A204.1 (cell line): ENCODE measurements around the gene COL7A1.
"Not testable (repeated sequence)": the region's sequence is repeated elsewhere in the genome, so short reads cannot be mapped to it uniquely, and the experiment has no call there.

Source experiments
- FAIRE-seq: peaks from 2 replicates; lab custom pipeline; 2012; peaks lifted over from hg19 to GRCh38; lab: Jason Lieb, UNC

The COL7A1 gene

DNA sequence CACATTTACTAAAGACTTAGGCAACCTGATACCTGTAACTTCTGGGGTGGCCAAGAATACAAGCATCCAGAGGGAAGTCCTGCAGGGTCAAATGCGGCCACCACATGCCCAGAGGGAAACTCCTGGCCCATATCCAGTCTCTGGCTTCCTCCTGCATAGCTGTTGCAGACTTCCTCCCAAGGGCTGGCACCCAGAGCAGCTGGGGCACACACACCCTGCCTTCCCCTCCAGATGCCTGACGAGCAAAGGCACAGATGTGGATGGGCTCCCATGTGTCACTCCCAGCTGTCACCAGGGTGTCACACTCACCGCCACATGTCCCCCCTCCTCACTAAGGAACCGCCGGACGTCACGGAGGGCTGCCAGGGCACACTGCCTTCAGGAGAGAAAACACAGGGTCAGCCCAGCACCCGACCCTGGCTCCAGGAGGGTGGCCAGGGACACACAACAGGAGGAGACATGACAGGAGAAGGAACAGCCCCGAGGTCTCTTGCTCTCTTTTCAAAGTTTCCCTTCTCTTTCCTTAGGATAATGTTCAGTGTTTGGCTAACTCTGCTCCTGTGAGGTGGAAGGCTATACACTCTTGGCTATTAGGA, 51.8 kb downstream of the COL7A1 start:
- no peak for FAIRE-seq

DNA sequence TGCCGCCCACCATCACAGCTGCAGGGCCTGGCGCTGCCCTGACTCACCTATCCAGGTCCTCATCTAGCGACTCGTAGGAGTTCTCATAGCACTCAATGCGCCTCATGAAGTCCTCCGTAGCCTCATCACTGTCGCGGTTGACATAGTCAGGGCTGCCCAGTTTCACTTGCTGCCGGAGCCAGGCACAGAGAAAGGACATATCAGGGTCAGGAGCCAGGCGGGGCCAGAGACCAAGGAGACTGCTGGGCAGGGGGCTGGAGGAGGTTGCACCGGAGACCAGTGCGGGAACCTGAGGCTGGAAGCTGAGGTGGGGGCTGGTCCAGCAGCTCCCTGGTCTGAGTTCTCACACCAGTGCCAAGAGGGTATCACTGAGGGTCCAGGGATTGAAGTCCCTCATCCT, 56.7 kb downstream of the COL7A1 start:
- no peak for FAIRE-seq

DNA sequence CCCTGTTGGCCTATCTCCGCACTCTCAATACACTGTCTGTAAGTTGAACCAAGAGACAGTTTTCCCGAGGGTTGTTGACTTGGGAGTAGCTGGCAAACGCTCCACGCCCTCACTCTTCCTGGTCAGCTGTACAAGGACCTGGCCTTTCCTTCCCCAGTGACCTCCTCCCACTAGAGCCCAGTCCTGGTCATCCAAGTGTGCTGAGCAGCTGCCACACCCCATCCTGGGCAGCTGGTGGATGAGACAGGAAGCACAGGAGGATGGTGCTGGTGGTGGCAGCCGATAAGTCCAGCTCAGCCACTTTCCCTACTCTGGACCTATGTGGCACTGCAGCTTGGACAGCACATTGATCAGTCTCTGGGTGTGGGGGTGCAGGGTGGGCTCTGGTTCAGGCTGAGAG, 58.3 kb downstream of the COL7A1 start:
- no peak for FAIRE-seq

DNA sequence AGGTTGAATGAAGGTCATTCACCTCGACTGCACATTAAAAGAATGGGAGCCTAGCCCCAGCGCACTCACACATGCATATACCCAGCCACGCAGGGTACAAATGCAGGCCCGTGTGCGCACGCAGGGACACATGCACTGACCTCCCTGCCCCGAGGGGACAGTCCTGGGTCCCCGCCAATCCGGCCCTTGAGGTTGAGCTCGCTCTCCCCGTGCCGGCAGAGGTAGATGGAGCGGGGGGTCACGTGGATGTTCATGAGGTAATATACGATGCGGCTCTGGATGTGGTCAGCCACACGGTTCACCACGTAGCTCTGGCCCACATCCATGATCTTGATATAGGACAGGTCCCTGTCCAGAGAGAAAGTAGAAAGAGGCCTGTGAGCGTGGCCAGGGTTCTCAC, 59.0 kb downstream of the COL7A1 start:
- no peak for FAIRE-seq

DNA sequence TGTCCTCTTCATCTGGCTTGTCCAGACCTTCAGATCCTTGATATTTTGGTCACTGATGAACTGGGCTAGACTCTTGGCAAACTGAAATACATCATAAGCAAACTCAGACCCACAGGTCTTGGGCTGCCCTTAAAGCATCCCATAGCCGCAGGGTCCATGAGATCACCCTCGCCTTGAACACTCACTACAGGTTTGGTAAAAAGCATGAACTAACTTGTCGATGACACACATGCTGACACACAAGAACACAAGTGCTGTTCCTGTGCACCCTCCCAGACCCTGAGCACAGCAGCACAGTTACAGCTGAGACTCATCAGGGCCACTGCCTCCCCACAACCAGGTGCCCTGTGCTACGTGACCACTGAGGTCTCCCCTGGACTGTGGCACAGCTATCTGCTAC, 59.6 kb downstream of the COL7A1 start:
- no peak for FAIRE-seq

DNA sequence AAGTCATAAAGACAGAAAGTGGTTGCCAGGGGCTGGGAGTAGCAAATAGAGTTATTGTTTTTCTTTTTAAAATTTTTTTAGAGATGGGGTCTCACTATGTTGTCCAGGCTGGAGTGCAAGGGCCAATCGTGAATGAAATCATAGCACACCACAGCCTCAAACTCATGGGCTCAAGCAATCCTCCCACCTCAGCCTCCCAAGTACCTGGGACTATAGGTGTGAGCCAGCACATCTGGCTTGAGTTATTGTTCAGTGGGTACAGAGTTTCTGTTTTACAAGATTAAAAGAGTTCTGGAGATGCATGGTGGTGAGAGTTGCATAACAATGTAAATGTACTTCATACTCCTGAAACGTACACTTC, 62.2 kb downstream of the COL7A1 start:
- FAIRE-seq, result no peak

DNA sequence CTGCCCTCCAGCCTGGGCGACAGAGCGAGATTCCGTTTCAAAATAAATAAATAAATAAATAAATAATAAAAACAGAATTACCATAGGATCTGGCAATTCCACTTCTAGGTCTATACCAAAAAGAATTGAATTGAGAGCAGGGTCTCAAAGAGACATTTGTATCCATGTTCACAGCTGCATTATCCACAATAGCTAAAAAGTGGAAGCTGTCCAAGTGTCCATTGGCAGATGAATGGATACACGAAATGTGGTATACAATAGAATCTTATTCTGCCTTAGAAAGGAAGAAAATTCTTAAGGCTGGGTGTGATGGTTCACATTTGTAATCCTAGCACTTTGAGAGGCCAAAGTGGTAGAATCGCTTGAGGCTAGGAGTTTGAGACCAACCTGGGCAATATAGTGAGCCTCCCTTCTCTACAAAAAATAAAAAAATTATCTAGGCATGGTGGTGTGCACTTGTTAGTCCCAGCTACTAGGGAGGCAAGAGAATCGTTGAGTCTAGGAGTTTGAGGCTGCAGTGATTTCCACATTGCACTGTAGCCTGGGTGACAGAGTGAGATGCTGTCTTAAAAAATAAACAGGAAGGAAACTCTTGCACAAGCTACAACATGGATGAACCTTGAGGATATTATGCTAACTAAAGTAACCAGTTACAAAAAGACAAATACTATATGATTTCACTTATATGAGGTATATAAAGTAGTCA, 62.7 kb downstream of the COL7A1 start:
- FAIRE-seq, result no peak

DNA sequence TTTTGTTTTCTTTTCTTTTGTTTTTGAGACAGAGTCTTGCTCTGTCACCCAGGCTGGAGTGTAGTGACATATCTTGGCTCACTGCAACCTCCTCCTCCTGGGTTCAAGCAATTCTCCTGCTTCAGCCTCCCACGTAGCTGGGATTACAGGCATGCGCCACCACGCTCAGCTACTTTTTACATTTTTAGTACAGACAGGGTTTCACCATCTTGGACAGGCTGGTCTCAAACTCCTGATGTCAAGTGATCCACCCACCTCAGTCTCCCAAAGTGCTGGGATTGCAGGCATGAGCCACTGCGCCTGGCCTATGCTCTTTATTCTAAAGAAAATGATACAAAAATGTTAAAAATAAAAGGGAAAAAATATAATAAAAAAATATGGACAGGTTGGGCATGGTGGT, 64.4 kb downstream of the COL7A1 start:
- not testable (repeated sequence) for FAIRE-seq

DNA sequence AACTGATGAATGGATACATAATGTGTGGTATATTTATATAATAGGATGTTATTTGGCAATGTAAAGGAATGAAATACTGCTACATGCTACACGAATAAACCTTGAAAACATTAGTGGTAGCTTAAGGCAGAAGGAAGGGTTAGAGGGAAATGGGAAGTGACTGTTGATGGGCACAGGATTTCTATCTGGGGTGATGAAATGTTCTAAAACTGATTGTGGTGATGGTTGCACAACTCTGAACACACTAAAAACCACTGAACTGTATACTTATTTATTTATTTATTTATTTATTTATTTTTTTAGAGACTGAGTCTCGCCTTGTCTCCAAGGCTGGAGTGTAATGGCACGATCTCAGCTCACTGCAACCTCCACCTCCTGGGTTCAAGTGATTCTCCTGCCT, 66.4 kb downstream of the COL7A1 start:
- no peak for FAIRE-seq

DNA sequence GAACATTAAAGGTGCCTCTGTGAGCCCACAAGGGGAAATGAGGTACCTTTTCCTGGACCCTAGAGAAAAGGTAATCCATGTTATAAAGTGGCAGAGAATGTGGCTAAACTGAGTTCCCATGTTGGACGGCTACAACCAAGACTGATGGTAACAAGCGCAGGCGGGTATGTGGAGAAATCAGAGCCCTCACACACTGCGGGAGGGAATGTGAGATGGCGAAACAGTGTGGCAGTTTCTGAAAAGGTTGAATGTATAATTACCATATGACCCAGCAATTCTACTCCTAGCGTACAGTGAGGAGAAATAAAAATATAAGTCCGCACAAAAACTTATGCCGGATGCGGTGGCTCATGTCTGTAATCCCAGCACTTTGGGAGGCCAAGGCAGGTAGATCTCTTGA, 67.1 kb downstream of the COL7A1 start:
- no peak for FAIRE-seq

DNA sequence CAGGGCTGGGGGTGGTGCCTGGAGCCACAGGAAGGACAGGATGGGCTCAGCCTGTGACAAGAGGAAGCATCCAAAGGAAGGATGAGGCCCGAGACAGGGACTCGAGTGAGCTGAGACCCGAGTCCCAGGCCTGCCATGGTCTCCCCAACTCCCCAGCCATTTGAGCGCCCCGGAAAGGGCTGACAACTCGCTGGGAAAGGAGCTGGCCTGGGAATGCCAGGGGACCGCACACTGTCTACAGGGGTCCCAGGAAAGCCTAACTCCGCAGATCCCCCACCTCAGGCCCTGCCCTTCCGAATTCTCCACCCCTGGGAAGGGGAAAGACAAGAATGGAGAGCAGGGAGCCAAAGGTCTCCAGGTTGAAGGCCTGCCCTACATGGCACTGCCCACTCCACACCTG, 70.2 kb downstream of the COL7A1 start:
- no peak for FAIRE-seq

DNA sequence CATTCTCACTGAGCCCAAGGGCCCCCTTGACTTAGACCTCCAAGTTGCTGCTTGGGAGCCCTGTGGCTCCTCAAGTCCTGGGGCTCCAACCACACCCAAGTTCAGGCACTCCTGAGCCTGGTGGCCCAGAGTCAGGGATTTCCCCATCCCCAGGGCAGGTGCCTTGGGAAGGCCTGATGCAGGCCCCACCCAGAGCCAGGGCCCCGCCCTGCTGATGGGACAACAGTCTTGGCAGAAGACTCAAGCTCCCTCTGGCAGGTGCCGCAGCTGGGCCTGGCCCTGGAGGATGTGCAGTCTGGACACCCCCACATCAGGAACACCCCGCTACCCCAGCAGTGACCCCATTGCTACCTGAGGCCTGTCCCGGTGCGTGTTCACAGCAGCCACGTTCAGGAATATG, 73.5 kb downstream of the COL7A1 start:
- no peak for FAIRE-seq

DNA sequence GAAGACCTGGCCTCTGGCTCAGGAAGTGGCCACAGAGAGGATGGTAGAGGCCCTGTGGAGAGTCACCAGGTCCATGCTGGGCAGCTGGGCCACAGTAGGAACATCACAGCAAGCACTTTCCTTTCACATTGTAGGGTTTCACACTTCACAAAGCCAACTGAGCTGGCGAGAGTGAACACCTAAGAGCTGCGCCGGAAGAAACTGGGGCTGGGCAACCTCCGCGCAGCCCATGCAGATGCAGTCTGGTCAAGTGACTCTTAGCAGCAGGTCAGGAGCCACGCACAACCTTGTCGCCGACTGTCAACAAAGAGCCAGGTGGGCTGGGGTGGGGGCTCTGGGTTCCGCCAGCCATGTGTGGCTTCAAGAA, 75.9 kb downstream of the COL7A1 start:
- no peak for FAIRE-seq

DNA sequence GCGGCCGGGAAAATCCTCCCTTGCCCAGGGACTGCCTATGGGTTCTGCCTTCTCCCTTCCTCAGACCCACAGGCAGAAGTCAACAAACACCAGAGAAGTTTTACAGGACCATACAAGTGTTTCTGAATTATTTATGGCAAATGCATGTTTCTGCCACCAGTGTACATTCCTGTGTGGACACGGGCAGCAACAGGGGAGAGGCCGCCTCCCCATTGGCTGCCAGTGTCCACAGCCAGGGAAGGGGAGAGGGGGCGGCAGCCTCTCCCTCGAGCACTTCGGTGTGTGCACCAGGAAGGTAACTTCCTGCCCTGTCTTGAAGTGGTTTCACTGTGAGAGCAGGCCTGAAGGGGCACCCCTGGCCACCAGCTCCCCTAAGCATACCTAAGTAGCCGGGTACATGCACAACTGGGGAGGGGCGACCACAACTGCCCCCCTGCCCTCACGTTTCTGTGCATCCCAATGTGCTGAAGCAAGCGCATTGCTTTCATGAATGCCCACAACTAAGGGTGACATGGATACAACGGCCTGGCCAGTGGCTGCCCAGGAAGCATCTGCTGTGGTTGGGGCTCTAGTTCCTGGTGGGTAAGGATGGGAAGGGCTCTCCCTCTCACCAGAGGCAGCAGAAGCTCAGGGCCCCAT, 76.4 kb downstream of the COL7A1 start:
- FAIRE-seq, result no peak

DNA sequence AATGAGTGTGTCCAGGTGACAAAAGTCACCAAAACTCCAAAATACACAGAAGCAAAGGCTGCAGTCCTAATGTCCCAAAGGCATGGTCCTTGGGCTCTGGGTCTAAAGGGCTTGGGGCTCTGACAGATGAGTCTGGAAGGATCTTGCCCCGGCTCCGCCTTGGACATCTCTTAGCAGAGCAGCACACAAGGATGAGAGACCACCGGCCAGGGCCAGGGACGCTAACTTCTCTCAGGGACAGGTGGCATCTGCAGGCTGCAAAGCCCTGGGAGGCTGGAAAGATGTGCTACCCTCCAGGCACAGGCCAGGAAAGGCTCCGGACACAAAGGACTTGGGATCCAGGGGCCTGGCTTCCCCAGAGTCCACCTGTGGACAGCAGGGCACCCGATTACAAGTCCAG, 77.1 kb downstream of the COL7A1 start:
- FAIRE-seq, result no peak

DNA sequence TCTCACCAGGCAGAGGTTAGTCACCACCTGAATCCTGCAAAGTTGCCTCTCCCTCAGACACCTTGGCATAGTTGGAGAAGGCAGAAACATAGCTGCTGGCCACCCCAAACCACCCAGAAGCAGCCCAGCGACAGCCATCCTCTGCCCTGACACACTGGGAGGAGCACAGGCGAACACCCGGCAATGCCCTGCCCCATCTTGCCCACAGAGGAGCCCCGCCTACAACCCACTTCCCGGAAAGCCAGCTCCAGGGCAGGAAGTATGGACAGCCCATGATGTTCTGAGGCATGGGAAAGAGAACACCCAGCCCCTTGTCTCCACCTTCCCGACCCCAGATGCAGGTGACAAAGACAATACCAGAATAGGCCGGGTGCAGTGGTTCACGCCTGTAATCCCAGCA, 78.6 kb downstream of the COL7A1 start:
- FAIRE-seq, result no peak

DNA sequence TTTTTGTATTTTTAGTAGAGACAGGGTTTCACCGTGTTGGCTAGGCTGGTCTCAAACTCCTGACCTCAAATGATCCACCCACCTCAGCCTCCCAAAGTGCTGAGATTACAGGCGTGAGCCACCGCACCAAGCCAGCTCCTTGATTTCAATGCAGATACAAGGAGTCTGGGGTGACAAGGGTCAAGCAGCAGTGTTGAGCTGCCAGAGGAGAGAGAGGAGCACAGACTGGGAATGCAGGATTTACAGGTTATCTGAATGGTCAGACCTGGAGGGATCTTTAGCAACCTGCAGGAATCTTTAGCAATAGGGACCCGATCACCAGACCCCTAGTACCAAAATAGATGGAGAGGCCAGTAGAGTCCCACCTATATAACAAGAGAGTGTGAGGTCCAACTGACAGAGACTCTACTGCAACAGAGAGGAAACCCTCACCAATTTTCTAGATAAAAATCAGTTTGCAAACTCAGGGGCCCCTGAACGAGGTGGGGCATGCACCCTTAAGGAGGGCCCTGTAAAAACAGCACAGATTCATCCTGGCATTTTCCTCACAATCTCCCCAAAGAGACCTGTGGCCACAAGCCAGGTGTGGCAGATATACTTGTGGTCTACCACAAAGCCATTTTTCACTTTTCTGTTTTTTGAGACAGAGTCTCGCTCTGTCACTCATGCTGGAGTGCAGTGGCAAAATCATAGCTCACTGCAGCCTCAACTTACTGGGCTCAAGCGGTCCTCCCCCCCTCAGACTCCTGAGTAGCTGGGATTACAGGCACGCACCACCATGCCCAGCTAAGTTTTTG, 80.5 kb downstream of the COL7A1 start:
- no peak for FAIRE-seq
